Right lobe of liver (tissue), 6 donors: ENCODE measurements around the gene ZNF304. TPM values are rescaled to one million over a fixed set of nuclear protein-coding genes. Genes with fewer than 3 reads are reported as not detected.

Experiments
- ATAC-seq, 4 donors: fragments of 200-7000 bp; cut with Tn5 transposase; one replicate each; pipeline ENCODE4 v1.9.1; 2020; ENCODE audit warnings: mild to moderate bottlenecking in 4 of 4, moderate library complexity in 4 of 4
- DNase-seq, 3 donors: peaks; one replicate each; pipeline ENCODE4 v3.0.0-alpha.2; 2020
- H3K27ac ChIP-seq, 3 donors: fragments of 200-600 bp; one replicate each; pipeline ENCODE4 v1.8.0; 2022
- H3K27me3 ChIP-seq, 2 donors: fragments of 200-600 bp; one replicate each; pipeline ENCODE4 v1.8.0; 2022
- H3K36me3 ChIP-seq, 4 donors: fragments of 200-600 bp; sonication (generic) in 1 of 4; one replicate each; pipeline versions ENCODE4 v1.5.1 to v1.8.0; 2017 to 2022; ENCODE audit warnings: control low read depth in 1 of 4
- H3K4me1 ChIP-seq, 4 donors: fragments of 200-600 bp; sonication (generic) in 1 of 4; one replicate each; pipeline versions ENCODE4 v1.5.1 to v1.8.0; 2017 to 2022; ENCODE audit warnings: control low read depth in 1 of 4
- H3K4me3 ChIP-seq, 3 donors: fragments of 200-600 bp; one replicate each; pipeline ENCODE4 v1.8.0; 2022
- H3K9me3 ChIP-seq, 4 donors: fragments of 200-600 bp; sonication (generic) in 1 of 4; one replicate each; pipeline versions ENCODE4 v1.5.1 to v1.8.0; 2017 to 2022; ENCODE audit warnings: control low read depth in 1 of 4
- POLR2A ChIP-seq: fragments of 450-650 bp; IDR thresholded peaks from one replicate; pipeline ENCODE4 v1.6.1; 2017; ENCODE audit warnings: antibody characterized with exemption, mild to moderate bottlenecking
- WGBS: methylation state at CpG from one replicate; pipeline ENCODE4 v1.1.6; 2018; ENCODE audit warnings: low coverage, low lambda C conversion rate; ENCODE audit not compliant: insufficient coverage; ENCODE audit errors: missing lambda C conversion rate; 5-methylcytosine and 5-hydroxymethylcytosine counted together
- intact Hi-C, 2 donors: fragments of 100-400 bp; cut with DNase I; formaldehyde crosslinking; loops; one replicate each; pipeline versions ENCODE4 v1.11.2 to v1.14.1; 2022
- total RNA-seq, 6 experiments: library from RNA; depleted of rRNA in 2 of 6; stranded (reverse); fragments of >200 nt in 2 of 6; fragmentation: NEBNext Ultra II Directional in 3 of 6; extraction: Animal tissue kit (Norgen Biotek cat#: 25700) in 3 of 6; gene quantifications; one replicate each; pipeline versions ENCODE4 v1.1.0 to v1.2.4, GENCODE V29; 2016 to 2023
- TF ChIP-seq, protein P1 (sequence below), 4 donors: fragments of 200-600 bp in 3 of 4; fragments of 450-650 bp in 1 of 4; IDR thresholded peaks; one replicate each; pipeline versions ENCODE4 v1.5.1 to v1.8.0; 2016 to 2022; ENCODE audit warnings: antibody characterized with exemption in 4 of 4, mild to moderate bottlenecking in 2 of 4
- donor health status: DM: no; HTN: yes; CAD: no.
- donor health status: DM: no; HTN: no; CAD: no.
- donor health status: DM: no; HTN: no; CAD: no.
- donor health status: DM: no; HTN: yes; CAD: no.
- donor health status: DM: no; HTN: yes; CAD: no.

ZNF304 gene
- total RNA-seq, 6 experiments from 2014 or later, result 1.5 to 2.8 (median 2.1) TPM

DNA sequence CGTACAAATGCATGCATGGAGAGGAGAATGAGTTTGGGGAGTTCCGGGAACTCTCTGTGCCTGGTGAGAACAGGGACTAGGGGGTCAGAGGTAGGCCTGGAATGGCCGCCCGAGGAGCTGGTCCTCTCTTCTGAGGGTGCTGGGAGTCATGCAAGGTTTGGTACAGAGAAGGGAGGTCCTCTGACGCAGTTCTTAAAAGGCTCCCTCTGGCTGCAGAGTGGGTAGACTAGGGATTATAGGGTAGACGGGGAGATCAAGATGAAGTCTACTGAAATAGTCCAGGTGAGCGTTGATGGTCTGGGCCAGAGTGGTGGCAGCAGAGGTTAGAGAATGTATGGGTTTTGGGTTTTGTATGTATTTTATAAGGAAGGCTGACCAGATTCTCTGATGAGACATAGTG is 796 bp downstream of the ZNF304 start:
- Histone ChIP-seq H3K27me3 (no peaks in the 10 kb centered on the region), H3K27ac (peak overlapping the region; percentile 39 to 79 (median 65)), H3K4me3 (peak overlapping the region; percentile 87 to 97 (median 88)), H3K9me3 (peaks cover 0 to 3% (median 0%) of the 10 kb centered on the region in 4 donors), H3K4me1 (peaks cover 0 to 8% (median 3%) of the 10 kb centered on the region in 4 donors), H3K36me3 (peaks cover 0 to 32% (median 15%) of the 10 kb centered on the region in 4 donors)
- WGBS, result 22% methylated on average over 6 of the region's 7 CpGs
- TF ChIP-seq, protein P1, sequence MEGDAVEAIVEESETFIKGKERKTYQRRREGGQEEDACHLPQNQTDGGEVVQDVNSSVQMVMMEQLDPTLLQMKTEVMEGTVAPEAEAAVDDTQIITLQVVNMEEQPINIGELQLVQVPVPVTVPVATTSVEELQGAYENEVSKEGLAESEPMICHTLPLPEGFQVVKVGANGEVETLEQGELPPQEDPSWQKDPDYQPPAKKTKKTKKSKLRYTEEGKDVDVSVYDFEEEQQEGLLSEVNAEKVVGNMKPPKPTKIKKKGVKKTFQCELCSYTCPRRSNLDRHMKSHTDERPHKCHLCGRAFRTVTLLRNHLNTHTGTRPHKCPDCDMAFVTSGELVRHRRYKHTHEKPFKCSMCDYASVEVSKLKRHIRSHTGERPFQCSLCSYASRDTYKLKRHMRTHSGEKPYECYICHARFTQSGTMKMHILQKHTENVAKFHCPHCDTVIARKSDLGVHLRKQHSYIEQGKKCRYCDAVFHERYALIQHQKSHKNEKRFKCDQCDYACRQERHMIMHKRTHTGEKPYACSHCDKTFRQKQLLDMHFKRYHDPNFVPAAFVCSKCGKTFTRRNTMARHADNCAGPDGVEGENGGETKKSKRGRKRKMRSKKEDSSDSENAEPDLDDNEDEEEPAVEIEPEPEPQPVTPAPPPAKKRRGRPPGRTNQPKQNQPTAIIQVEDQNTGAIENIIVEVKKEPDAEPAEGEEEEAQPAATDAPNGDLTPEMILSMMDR (IDR thresholded peaks at IDR 0.05), result no peak
- no peak for TF ChIP-seq POLR2A
- intact Hi-C loops, result no loop called here
- no peak for ATAC-seq
- no peak for DNase-seq

DNA sequence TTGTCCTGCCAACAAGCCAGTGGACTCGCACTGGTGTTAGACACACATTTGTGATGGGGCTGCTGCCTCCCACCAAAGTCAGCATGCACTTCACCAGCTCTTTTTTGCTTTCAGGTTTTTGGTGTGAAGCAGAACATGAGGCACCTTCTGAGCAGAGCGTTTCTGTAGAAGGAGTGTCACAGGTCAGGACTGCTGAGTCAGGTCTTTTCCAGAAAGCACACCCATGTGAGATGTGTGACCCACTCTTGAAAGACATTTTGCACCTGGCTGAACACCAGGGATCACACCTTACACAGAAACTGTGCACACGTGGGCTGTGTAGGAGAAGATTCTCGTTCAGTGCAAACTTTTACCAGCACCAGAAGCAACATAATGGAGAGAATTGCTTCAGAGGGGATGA is 4.8 kb downstream of the ZNF304 start:
- no peak overlapping the region for H3K27ac ChIP-seq
- H3K9me3 ChIP-seq, result peaks cover 0 to 13% (median 4%) of the 10 kb centered on the region in 4 donors
- no peak overlapping the region for H3K4me3 ChIP-seq
- H3K27me3 ChIP-seq, result no peaks in the 10 kb centered on the region
- H3K4me1 ChIP-seq, result peaks cover 0 to 8% (median 3%) of the 10 kb centered on the region in 4 donors
- intact Hi-C loops, result no loop called here
- DNase-seq, result no peak
- ATAC-seq, result no peak
- TF ChIP-seq, protein P1 (IDR thresholded peaks at IDR 0.05), result no peak
- TF ChIP-seq POLR2A, result no peak
- H3K36me3 ChIP-seq, result peaks cover 0 to 35% (median 19%) of the 10 kb centered on the region in 4 donors
- WGBS, result 88% methylated on average over 3 of the region's 4 CpGs

DNA sequence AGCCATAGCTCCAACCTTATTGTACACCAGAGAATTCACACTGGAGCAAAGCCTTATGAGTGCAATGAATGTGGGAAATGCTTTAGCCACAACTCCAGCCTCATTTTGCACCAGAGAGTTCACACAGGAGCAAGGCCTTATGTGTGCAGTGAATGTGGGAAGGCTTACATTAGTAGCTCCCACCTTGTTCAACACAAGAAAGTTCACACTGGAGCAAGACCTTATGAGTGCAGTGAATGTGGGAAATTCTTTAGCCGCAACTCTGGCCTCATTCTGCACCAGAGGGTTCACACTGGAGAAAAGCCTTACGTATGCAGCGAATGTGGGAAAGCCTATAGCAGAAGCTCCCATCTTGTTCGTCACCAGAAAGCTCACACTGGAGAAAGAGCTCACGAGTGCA is 6.3 kb downstream of the ZNF304 start:
- DNase-seq (no peak), ATAC-seq (no peak)
- Histone ChIP-seq H3K4me1 (peaks cover 0 to 2% (median 0%) of the 10 kb centered on the region in 4 donors), H3K27ac (no peak overlapping the region), H3K9me3 (peaks cover 0 to 13% (median 4%) of the 10 kb centered on the region in 4 donors), H3K27me3 (no peaks in the 10 kb centered on the region), H3K4me3 (no peak overlapping the region), H3K36me3 (peaks cover 0 to 35% (median 19%) of the 10 kb centered on the region in 4 donors)
- intact Hi-C loops, result no loop called here
- WGBS, result 91% methylated on average over 5 of the region's 5 CpGs
- TF ChIP-seq, protein P1 (IDR thresholded peaks at IDR 0.05), result no peak
- no peak for TF ChIP-seq POLR2A

DNA sequence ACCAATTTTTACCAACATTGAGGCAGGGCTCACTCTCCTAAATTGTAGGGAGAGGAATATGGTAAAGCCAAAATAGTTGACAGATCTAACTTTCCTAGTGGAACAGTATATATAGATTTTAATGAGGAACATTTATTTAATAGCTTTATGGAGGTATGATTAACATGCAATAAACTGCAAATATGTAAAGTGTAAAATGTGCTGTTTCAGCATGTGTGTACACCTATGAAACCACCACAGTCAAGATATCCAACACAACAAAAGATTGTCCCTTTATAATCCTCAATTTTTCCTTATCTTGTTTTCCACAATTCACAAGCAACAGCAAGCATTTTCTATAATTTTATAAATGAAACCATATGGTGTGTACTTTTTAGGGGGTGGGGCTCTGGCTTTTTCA is 8.2 kb downstream of the ZNF304 start:
- ATAC-seq (no peak), DNase-seq (no peak)
- Histone ChIP-seq H3K36me3 (peaks cover 0 to 30% (median 18%) of the 10 kb centered on the region in 4 donors), H3K27ac (no peak overlapping the region), H3K27me3 (no peaks in the 10 kb centered on the region), H3K4me3 (no peak overlapping the region), H3K9me3 (peaks cover 0 to 13% (median 4%) of the 10 kb centered on the region in 4 donors), H3K4me1 (peaks cover 0 to 5% (median 2%) of the 10 kb centered on the region in 4 donors)
- intact Hi-C loops, result no loop called here
- TF ChIP-seq, protein P1 (IDR thresholded peaks at IDR 0.05), result no peak
- no peak for TF ChIP-seq POLR2A

DNA sequence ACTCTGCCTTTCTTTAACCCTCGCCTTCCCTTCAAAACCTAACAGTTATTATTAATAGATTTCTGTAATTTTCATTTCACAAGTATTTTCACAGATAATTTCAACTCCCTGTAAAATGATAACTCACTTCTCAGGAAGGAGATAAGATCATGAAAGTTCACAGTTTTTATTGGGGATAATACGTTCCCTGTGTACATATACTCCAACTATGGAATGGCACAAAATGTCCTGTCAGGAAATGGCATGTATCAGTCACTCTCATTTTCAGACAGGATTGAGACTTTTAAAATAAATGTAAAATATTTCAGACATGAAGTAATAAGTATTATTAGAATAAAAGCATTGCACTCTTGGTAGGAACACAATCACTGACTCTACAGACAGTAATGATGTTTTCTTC is 11.3 kb downstream of the ZNF304 start:
- H3K36me3 ChIP-seq, result peaks cover 0 to 4% (median 0%) of the 10 kb centered on the region in 4 donors
- TF ChIP-seq, protein P1 (IDR thresholded peaks at IDR 0.05), result no peak
- no peak for TF ChIP-seq POLR2A
- peak overlapping the region; percentile 69 to 94 (median 91) for H3K27ac ChIP-seq
- intact Hi-C loops, result no loop called here
- H3K27me3 ChIP-seq, result no peaks in the 10 kb centered on the region
- peaks cover 0 to 5% (median 2%) of the 10 kb centered on the region in 4 donors for H3K9me3 ChIP-seq
- no peak for DNase-seq
- WGBS, result 58% methylated on average over 2 of the region's 2 CpGs
- peak overlapping the region in 2 of 3 donors; percentile 78 to 86 for H3K4me3 ChIP-seq
- peaks cover 0 to 5% (median 2%) of the 10 kb centered on the region in 4 donors for H3K4me1 ChIP-seq
- no peak for ATAC-seq
